Measurements from ENCODE around the gene ACP7. TPM values are rescaled to one million over a fixed set of nuclear protein-coding genes. Genes with fewer than 3 reads are reported as not detected.

Gene ACP7
- total RNA-seq, 2 donors from 2014 or later, result not detected

DNA sequence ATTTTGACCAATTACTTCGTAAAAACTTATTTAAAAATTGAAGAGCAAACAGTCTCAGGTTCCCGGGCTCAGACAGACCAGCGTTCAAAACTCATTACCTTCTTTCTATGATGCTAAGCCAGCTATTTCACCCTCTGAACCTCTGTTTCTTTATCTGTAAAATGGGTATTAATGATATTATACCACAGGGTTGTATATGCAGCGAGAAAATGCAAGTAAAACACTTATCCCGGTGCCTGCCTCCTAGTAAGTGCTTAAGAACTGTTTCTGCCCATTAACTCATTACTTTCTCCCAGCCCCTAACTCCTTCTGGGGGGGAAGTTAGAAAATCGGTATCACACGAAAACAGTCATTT, 41.0 kb downstream of the ACP7 start:
- TF ChIP-seq, protein P1, sequence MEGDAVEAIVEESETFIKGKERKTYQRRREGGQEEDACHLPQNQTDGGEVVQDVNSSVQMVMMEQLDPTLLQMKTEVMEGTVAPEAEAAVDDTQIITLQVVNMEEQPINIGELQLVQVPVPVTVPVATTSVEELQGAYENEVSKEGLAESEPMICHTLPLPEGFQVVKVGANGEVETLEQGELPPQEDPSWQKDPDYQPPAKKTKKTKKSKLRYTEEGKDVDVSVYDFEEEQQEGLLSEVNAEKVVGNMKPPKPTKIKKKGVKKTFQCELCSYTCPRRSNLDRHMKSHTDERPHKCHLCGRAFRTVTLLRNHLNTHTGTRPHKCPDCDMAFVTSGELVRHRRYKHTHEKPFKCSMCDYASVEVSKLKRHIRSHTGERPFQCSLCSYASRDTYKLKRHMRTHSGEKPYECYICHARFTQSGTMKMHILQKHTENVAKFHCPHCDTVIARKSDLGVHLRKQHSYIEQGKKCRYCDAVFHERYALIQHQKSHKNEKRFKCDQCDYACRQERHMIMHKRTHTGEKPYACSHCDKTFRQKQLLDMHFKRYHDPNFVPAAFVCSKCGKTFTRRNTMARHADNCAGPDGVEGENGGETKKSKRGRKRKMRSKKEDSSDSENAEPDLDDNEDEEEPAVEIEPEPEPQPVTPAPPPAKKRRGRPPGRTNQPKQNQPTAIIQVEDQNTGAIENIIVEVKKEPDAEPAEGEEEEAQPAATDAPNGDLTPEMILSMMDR (IDR thresholded peaks at IDR 0.05), result no peak
- DNase-seq (ENCODE audit: low spot score) (no peak), ATAC-seq (ENCODE audit: insufficient number of reproducible peaks, low FRiP score, low read depth) (no peak)
- Histone ChIP-seq H3K27me3 (replicated peaks; ENCODE audit: insufficient read depth) (no peaks in the 10 kb centered on the region), H3K9me3 (no peaks in the 10 kb centered on the region), H3K4me3 (peak overlapping the region; percentile 96), H3K4me1 (ENCODE audit: control insufficient read depth in 1 of 2, low read depth in 2 of 2) (peaks cover 7 to 34% of the 10 kb centered on the region in 2 donors), H3K36me3 (no peaks in the 10 kb centered on the region), H3K27ac (peak overlapping the region; percentile 50 to 69)

DNA sequence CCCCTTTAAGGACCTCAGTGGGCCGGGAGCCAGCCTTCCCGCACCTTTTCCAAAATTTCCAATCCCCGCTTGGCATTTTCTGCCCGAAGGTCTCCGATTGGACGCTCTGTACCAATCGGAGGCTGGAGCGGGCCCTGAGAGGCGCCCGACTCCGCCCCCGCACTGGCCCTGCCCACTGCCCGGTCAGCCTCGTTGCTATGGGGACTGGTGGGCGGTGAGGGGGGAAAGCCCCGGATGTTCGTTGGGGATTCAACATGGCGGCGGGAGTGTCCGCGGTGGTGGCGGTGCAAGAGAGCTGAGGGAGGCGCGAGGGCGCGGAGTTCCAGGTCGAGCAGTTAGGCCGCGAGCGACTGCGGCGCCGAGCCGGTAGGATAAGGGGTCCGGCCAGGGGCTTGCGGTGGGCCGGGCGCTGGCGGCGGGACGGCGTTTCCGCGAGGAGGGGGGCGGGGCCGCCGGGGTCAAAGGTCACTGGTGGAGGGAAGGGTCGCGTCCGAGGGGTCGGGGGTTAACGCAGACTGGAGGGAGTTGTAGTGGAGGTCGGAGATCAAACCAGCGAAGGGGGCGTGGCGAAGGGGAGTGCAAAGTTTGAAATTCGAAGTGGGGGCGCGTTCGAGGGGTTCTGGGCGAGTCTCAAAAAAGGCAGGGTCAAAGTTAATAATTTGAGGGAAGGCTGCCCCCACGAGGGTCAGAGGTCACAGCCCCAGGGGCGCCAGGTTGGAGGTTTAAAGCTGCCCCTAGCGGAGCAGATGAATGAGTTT, 41.6 kb downstream of the ACP7 start, which contains the start of gene PAK4:
Gene PAK4, plus strand, starts transcription at position 233 of the 758 bp plus-strand sequence. CDS start 43,768 bp downstream, outside the sequence.
- ATAC-seq (ENCODE audit: insufficient number of reproducible peaks, low FRiP score, low read depth) (peak; percentile 76), DNase-seq (ENCODE audit: low spot score) (peak; percentile 96)
- Histone ChIP-seq H3K4me1 (ENCODE audit: control insufficient read depth in 1 of 2, low read depth in 2 of 2) (peaks cover 8 to 34% of the 10 kb centered on the region in 2 donors), H3K27ac (peak within 1 kb of the TSS; percentile 50 to 69), H3K27me3 (replicated peaks; ENCODE audit: insufficient read depth) (no peaks in the 10 kb centered on the region), H3K9me3 (no peaks in the 10 kb centered on the region), H3K4me3 (peak within 1 kb of the TSS; percentile 96), H3K36me3 (no peaks in the 10 kb centered on the region)
- TF ChIP-seq, protein P1 (IDR thresholded peaks at IDR 0.05), result no peak

DNA sequence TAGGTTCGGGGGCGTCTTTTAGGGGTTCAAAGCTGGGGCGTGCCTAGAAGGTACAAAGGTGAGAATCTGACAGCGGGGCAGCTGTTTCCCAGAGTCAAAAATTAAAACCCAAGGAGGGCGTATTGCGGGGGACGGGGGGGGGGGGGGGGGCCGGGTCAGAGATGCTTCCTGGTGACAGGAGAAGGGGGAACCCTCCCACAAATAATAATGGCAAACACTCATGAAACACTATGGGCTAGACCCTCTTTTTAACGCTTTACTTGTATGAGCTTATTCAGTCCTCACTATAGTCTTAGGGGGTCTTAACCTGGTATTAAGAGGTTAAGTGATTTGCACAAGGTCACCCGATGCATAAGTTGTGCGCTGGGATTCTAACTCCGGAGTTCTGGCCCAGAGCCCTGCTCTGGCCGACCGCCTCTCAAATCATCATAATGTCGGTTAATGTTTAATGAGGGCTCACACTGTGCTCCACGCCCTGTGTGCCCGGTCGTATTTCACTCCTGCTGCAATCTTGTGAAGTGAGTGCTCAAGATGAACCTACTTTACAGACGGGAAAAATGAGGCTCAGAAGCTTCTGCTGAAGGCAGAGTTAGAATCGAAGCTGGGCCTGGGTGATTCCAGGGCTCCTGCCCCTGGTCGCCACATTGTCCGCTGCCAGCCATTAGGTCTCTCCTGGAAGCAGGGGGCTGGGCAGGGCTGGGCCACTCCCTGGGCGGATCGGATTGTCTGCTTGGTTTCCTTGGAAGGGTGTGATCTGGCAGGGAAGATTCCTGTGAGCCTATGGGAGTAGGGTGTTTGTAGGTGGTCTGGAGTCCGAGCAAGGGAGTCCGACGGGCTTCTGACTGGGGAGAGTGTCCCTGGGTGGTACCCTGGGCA, 42.4 kb downstream of the ACP7 start:
- peak overlapping the region; percentile 19 to 50 for H3K27ac ChIP-seq
- H3K27me3 ChIP-seq (replicated peaks; ENCODE audit: insufficient read depth), result no peaks in the 10 kb centered on the region
- DNase-seq (ENCODE audit: low spot score) (no peak), ATAC-seq (ENCODE audit: insufficient number of reproducible peaks, low FRiP score, low read depth) (no peak)
- H3K9me3 ChIP-seq, result no peaks in the 10 kb centered on the region
- no peaks in the 10 kb centered on the region for H3K36me3 ChIP-seq
- H3K4me3 ChIP-seq, result peak overlapping the region; percentile 96
- TF ChIP-seq, protein P1 (IDR thresholded peaks at IDR 0.05), result no peak
- H3K4me1 ChIP-seq (ENCODE audit: control insufficient read depth in 1 of 2, low read depth in 2 of 2), result peaks cover 16 to 43% of the 10 kb centered on the region in 2 donors

DNA sequence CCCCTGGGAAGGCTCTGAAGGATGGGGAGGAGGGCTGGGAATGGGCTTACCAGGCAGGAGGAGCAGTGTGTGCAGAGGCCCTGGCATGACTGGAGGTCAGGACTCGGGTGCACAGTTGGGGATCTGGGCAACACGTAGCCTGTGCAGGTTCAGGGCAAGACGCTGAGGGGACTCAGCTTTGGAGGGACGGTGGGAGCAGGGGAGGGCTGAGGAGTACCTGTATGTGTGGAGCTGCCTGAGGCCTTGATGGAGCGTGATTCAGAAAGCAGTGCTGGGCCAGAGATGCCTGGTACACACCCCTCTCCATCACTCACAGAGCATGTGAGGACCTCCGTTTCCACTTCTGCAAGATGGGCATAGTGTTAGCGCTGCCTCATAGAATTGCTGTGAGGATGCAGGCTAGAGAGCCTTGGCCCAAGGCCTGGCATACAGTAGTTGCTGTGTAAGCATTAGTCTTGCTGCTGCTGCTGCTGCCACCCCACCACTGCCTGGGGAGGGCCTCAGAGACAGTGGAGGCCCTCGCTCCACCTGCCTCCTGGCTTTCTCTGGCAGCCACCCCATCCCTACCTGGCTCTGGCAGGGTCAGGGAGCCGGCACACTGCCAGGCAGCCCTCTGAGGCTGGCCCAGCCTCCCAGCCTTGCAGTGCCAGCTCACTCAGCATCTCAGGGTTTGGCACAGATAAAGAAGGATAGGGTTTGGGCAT, 43.8 kb downstream of the ACP7 start:
- ATAC-seq (ENCODE audit: insufficient number of reproducible peaks, low FRiP score, low read depth) (no peak), DNase-seq (ENCODE audit: low spot score) (no peak)
- no peaks in the 10 kb centered on the region for H3K36me3 ChIP-seq
- H3K4me3 ChIP-seq, result no peak overlapping the region
- no peak overlapping the region for H3K27ac ChIP-seq
- TF ChIP-seq, protein P1 (IDR thresholded peaks at IDR 0.05), result no peak
- H3K9me3 ChIP-seq, result no peaks in the 10 kb centered on the region
- H3K27me3 ChIP-seq (replicated peaks; ENCODE audit: insufficient read depth), result no peaks in the 10 kb centered on the region
- peaks cover 18 to 49% of the 10 kb centered on the region in 2 donors for H3K4me1 ChIP-seq (ENCODE audit: control insufficient read depth in 1 of 2, low read depth in 2 of 2)
